ENCODE measurements around the gene RAP1GAP2. TPM values are rescaled to one million over a fixed set of nuclear protein-coding genes. Genes with fewer than 3 reads are reported as not detected.

RAP1GAP2 gene
- total and polyA plus RNA-seq, 11 donors = 13.5 to 44.1 (median 34.3) TPM

- H3K4me1 ChIP-seq = peaks cover 0 to 5% (median 0%) of the 10 kb centered on the region in 12 donors
- intact Hi-C loops (cut with DNase I) = no loop called here
- 73 to 80% (median 78%) methylated on average over 10 of the region's 10 CpGs for WGBS, 4 donors
- H3K27me3 ChIP-seq = no peaks in the 10 kb centered on the region
- no peak overlapping the region for H3K4me3 ChIP-seq
- no peaks in the 10 kb centered on the region for H3K36me3 ChIP-seq
- ATAC-seq (no peak), DNase-seq (no peak)
- no peaks in the 10 kb centered on the region for H3K9me3 ChIP-seq
- H3K27ac ChIP-seq = no peak overlapping the region
- TF ChIP-seq POLR2A (IDR thresholded peaks at IDR 0.05) (no peak), CTCF (IDR thresholded peaks at IDR 0.05) (no peak)
Observed at GRCh38 chr17:2837147-2837561, 40.9 kb downstream of the RAP1GAP2 start.

GRCh38 chr17:2841606-2842005, 45.4 kb downstream of the RAP1GAP2 start:
- no peaks in the 10 kb centered on the region for H3K27me3 ChIP-seq
- peak in 1 of 4 donors; percentile 42 for ATAC-seq
- H3K27ac ChIP-seq = no peak overlapping the region
- DNase-seq = no peak
- 39 to 65% (median 45%) methylated on average over 5 of the region's 5 CpGs for WGBS, 4 donors
- intact Hi-C loops (cut with DNase I) = no loop called here
- no peak overlapping the region for H3K4me3 ChIP-seq
- H3K9me3 ChIP-seq = no peaks in the 10 kb centered on the region
- H3K36me3 ChIP-seq = no peaks in the 10 kb centered on the region
- TF ChIP-seq CTCF (IDR thresholded peaks at IDR 0.05) (no peak), POLR2A (IDR thresholded peaks at IDR 0.05) (no peak)
- H3K4me1 ChIP-seq = peaks cover 0 to 4% (median 0%) of the 10 kb centered on the region in 12 donors

GRCh38 chr17:2842464-2842863, 46.2 kb downstream of the RAP1GAP2 start:
- peaks cover 0 to 4% (median 0%) of the 10 kb centered on the region in 12 donors for H3K4me1 ChIP-seq
- ATAC-seq = no peak
- 89 to 94% (median 92%) methylated on average over 10 of the region's 10 CpGs for WGBS, 4 donors
- no peak for TF ChIP-seq CTCF (IDR thresholded peaks at IDR 0.05)
- TF ChIP-seq POLR2A (IDR thresholded peaks at IDR 0.05) = no peak
- intact Hi-C loops (cut with DNase I) = no loop called here
- no peak overlapping the region for H3K4me3 ChIP-seq
- no peaks in the 10 kb centered on the region for H3K9me3 ChIP-seq
- H3K36me3 ChIP-seq = no peaks in the 10 kb centered on the region
- no peaks in the 10 kb centered on the region for H3K27me3 ChIP-seq
- DNase-seq = no peak
- no peak overlapping the region for H3K27ac ChIP-seq

DNA sequence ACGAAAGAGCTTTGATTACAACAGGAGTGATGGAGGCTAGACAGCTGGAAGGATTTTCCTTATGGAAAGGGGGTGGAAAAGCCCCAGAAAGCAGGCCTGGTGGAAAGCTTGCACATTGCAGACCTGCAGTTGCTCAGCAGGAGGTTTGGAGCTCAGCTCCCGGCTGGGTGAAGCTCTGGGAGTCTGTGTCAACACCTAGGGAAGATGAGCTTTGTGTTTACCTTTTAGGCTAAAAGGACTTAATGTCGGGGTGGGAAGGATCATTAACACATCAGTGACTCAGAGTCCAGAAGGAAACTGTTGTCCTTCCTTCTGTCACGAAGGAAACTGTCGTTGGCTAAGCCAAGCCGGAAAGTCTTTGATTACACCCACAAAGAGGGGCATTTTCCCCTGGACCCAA, 48.2 kb downstream of the RAP1GAP2 start:
- H3K9me3 ChIP-seq = no peaks in the 10 kb centered on the region
- no peaks in the 10 kb centered on the region for H3K36me3 ChIP-seq
- DNase-seq (no peak), ATAC-seq (no peak)
- H3K27me3 ChIP-seq = no peaks in the 10 kb centered on the region
- 39 to 52% (median 46%) methylated on average over 6 of the region's 6 CpGs for WGBS, 4 donors
- intact Hi-C loops (cut with DNase I) = no loop called here
- TF ChIP-seq POLR2A (IDR thresholded peaks at IDR 0.05) (no peak), CTCF (IDR thresholded peaks at IDR 0.05) (no peak)
- H3K27ac ChIP-seq = no peak overlapping the region
- peaks cover 0 to 15% (median 2%) of the 10 kb centered on the region in 12 donors for H3K4me1 ChIP-seq
- no peak overlapping the region for H3K4me3 ChIP-seq

Data from heart left ventricle (tissue), 16 donors.